ENCODE measurements around the gene KIF1B. TPM values are rescaled to one million over a fixed set of nuclear protein-coding genes. Genes with fewer than 3 reads are reported as not detected.

Gene KIF1B
- polyA plus RNA-seq, 1 of the 3 experiments (the other 2 are of a cell fraction), result 6.8 TPM

GRCh38 chr1:10338047-10338446, 127.7 kb downstream of the KIF1B start (continued):
- no peak for TF ChIP-seq REST (IDR thresholded peaks at IDR 0.05; ENCODE audit: low read depth, low read length)
- TF ChIP-seq, protein P1, sequence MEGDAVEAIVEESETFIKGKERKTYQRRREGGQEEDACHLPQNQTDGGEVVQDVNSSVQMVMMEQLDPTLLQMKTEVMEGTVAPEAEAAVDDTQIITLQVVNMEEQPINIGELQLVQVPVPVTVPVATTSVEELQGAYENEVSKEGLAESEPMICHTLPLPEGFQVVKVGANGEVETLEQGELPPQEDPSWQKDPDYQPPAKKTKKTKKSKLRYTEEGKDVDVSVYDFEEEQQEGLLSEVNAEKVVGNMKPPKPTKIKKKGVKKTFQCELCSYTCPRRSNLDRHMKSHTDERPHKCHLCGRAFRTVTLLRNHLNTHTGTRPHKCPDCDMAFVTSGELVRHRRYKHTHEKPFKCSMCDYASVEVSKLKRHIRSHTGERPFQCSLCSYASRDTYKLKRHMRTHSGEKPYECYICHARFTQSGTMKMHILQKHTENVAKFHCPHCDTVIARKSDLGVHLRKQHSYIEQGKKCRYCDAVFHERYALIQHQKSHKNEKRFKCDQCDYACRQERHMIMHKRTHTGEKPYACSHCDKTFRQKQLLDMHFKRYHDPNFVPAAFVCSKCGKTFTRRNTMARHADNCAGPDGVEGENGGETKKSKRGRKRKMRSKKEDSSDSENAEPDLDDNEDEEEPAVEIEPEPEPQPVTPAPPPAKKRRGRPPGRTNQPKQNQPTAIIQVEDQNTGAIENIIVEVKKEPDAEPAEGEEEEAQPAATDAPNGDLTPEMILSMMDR (IDR thresholded peaks at IDR 0.05), result peak; percentile 84
- TF ChIP-seq MEF2A (IDR thresholded peaks at IDR 0.05; ENCODE audit: borderline replicate concordance, low read depth), result no peak
- TF ChIP-seq MXI1 (IDR thresholded peaks at IDR 0.05; ENCODE audit: low read depth, low read length), result no peak
- TF ChIP-seq, protein P2, sequence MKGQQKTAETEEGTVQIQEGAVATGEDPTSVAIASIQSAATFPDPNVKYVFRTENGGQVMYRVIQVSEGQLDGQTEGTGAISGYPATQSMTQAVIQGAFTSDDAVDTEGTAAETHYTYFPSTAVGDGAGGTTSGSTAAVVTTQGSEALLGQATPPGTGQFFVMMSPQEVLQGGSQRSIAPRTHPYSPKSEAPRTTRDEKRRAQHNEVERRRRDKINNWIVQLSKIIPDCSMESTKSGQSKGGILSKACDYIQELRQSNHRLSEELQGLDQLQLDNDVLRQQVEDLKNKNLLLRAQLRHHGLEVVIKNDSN (IDR thresholded peaks at IDR 0.05; ENCODE audit: borderline replicate concordance, low read depth), result no peak
- no peak for TF ChIP-seq GATA2 (CRISPR knock-in tag; IDR thresholded peaks at IDR 0.05)
- no peak for TF ChIP-seq TCF12 (IDR thresholded peaks at IDR 0.05)
- TF ChIP-seq MAX (IDR thresholded peaks at IDR 0.05; ENCODE audit: low read depth), result no peak
- no peak for TF ChIP-seq NFIC (IDR thresholded peaks at IDR 0.05; ENCODE audit: borderline replicate concordance)
- TF ChIP-seq FOXJ3 (CRISPR knock-in tag; IDR thresholded peaks at IDR 0.05), result no peak
- no peak for TF ChIP-seq EP300 (IDR thresholded peaks at IDR 0.05; ENCODE audit: borderline replicate concordance in 1 of 2, low read depth in 1 of 2, low read length in 1 of 2)
- TF ChIP-seq ZBTB33 (IDR thresholded peaks at IDR 0.05; ENCODE audit: borderline replicate concordance, low read depth), result no peak
- TF ChIP-seq PBX3 (IDR thresholded peaks at IDR 0.05), result no peak
- TF ChIP-seq GABPA (IDR thresholded peaks at IDR 0.05; ENCODE audit: low read depth), result no peak
- peak; percentile 85 for TF ChIP-seq RAD21 (IDR thresholded peaks at IDR 0.05; ENCODE audit: low read length)

Measured in SK-N-SH (cell line).